CD4-positive, alpha-beta T cell (primary cell): Measurements from ENCODE around the gene NCKAP1. TPM values are rescaled to one million over a fixed set of nuclear protein-coding genes. Genes with fewer than 3 reads are reported as not detected.

Experiments used
- ATAC-seq: fragments of 200-7000 bp; cut with Tn5 transposase; one replicate; pipeline ENCODE4 v1.10.0; 2022; ENCODE audit warnings: mild to moderate bottlenecking; ENCODE audit not compliant: poor library complexity
- CTCF ChIA-PET: fragments of 350-600 bp; sonication (Branson Sonifier 250); formaldehyde crosslinking; loops from one replicate; lab custom pipeline; 2021; ENCODE audit warnings: antibody characterized with exemption, inconsistent platforms; lab: Charles Lee
- POLR2A ChIA-PET: fragments of 350-600 bp; sonication (Branson Sonifier 250); formaldehyde crosslinking; loops from one replicate; lab custom pipeline; 2021; ENCODE audit warnings: antibody characterized with exemption, inconsistent platforms; lab: Charles Lee
- DNase-seq, 14 experiments: peaks; one replicate each; pipeline ENCODE4 v3.0.0-alpha.2; 2013 to 2020; ENCODE audit warnings: mixed read lengths in 2 of 14
- H3K27ac ChIP-seq, 2 donors: one replicate each; pipeline versions ENCODE4 v1.5.1 to v1.7.0; 2013; ENCODE audit warnings: low read length in 2 of 2, low read depth in 1 of 2, mild to moderate bottlenecking in 1 of 2
- H3K27me3 ChIP-seq, 2 experiments: 1 replicate in 1 of 2; 2 replicates in 1 of 2; pipeline versions ENCODE4 v1.6.1 to v1.7.0; 2013; ENCODE audit warnings: low read length in 2 of 2, control low read depth in 1 of 2, mild to moderate bottlenecking in 1 of 2, moderate library complexity in 1 of 2; ENCODE audit not compliant: insufficient read depth in 2 of 2, control insufficient read depth in 1 of 2
- H3K36me3 ChIP-seq: one replicate; pipeline ENCODE4 v1.6.1; 2013; ENCODE audit warnings: low read length, control low read depth; ENCODE audit not compliant: insufficient read depth
- H3K4me1 ChIP-seq: one replicate; pipeline ENCODE4 v1.6.1; 2013; ENCODE audit warnings: low read length, control low read depth; ENCODE audit not compliant: insufficient read depth
- H3K4me3 ChIP-seq: one replicate; pipeline ENCODE4 v1.5.1; 2013; ENCODE audit warnings: mild to moderate bottlenecking, low read length, moderate library complexity
- H3K9me3 ChIP-seq, 2 experiments: 1 replicate in 1 of 2; 2 replicates in 1 of 2; pipeline versions ENCODE4 v1.6.1 to v1.7.0; 2013; ENCODE audit warnings: low read length in 2 of 2, mild to moderate bottlenecking in 2 of 2, control low read depth in 1 of 2, moderate library complexity in 1 of 2; ENCODE audit not compliant: control insufficient read depth in 1 of 2, insufficient read depth in 1 of 2
- H3K27ac Mint-ChIP-seq: one replicate; pipeline ENCODE4 v1.8.0; 2020; ENCODE audit warnings: mixed read lengths
- H3K27me3 Mint-ChIP-seq: one replicate; pipeline ENCODE4 v1.8.0; 2021; ENCODE audit warnings: mixed read lengths
- H3K36me3 Mint-ChIP-seq: one replicate; pipeline ENCODE4 v1.8.0; 2021; ENCODE audit warnings: low read depth, mixed read lengths
- H3K4me1 Mint-ChIP-seq: one replicate; pipeline ENCODE4 v1.8.0; 2021; ENCODE audit warnings: low read depth, mixed read lengths
- H3K4me3 Mint-ChIP-seq: one replicate; pipeline ENCODE4 v1.8.0; 2020; ENCODE audit warnings: mild to moderate bottlenecking, mixed read lengths
- H3K9me3 Mint-ChIP-seq: one replicate; pipeline ENCODE4 v1.8.0; 2020; ENCODE audit warnings: mixed read lengths
- intact Hi-C, 2 experiments: fragments of 100-400 bp; cut with DNase I in 1 of 2; cut with micrococcal nuclease in 1 of 2; formaldehyde crosslinking; loops; one replicate each; pipeline versions ENCODE4 v1.15.1 to v1.9.0; 2023 to 2025; cut with DNase I, micrococcal nuclease
- total RNA-seq, 174 experiments: library from RNA in 2 of 174; stranded (reverse) in 2 of 174; gene quantifications; one replicate each; pipeline ENCODE4 v1.2.3 and lab custom pipeline; 2021 to 2026
- TF ChIP-seq, protein P1 (sequence below): fragments of 200-600 bp; IDR thresholded peaks from one replicate; pipeline ENCODE4 v1.8.0; 2022; ENCODE audit warnings: antibody characterized with exemption, mild to moderate bottlenecking

Gene NCKAP1
- total RNA-seq, 2 experiments from 2014 or later, result 2.4 to 2.5 TPM

DNA sequence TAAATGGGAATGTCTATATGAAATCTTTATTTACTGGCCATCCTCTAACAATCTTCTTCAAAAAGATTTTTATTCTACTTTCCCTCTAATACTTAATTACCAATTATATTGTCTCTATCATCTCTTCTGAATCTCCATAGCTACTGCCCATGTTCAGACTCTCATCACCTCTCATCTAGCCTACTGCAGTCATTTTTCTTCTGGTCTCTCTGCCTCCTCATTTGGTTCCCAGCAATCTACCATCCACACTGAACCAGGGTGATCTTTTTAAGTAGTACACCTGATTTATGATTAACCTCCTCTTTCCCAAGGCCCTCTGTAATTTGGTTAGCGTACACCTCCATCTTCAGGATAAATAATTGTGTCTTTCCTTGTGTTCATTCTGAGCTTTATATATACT is 57.6 kb downstream of the NCKAP1 start:
- H3K27me3 ChIP-seq, result no peaks in the 10 kb centered on the region
- CTCF ChIA-PET, result interaction anchor here (1.3 to 2.0 kb wide), 2 partner anchors 9 to 314 kb away, joined by 3 to 14 read pairs; no protein-coding TSS in a partner anchor
- no peak overlapping the region for H3K4me3 ChIP-seq
- DNase-seq (no peak), ATAC-seq (no peak)
- TF ChIP-seq, protein P1, sequence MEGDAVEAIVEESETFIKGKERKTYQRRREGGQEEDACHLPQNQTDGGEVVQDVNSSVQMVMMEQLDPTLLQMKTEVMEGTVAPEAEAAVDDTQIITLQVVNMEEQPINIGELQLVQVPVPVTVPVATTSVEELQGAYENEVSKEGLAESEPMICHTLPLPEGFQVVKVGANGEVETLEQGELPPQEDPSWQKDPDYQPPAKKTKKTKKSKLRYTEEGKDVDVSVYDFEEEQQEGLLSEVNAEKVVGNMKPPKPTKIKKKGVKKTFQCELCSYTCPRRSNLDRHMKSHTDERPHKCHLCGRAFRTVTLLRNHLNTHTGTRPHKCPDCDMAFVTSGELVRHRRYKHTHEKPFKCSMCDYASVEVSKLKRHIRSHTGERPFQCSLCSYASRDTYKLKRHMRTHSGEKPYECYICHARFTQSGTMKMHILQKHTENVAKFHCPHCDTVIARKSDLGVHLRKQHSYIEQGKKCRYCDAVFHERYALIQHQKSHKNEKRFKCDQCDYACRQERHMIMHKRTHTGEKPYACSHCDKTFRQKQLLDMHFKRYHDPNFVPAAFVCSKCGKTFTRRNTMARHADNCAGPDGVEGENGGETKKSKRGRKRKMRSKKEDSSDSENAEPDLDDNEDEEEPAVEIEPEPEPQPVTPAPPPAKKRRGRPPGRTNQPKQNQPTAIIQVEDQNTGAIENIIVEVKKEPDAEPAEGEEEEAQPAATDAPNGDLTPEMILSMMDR, result no peak
- Mint-ChIP-seq H3K4me3 (no peak overlapping the region), H3K27ac (no peak overlapping the region), H3K9me3 (no peaks in the 10 kb centered on the region), H3K27me3 (no peaks in the 10 kb centered on the region), H3K36me3 (no peaks in the 10 kb centered on the region), H3K4me1 (no peaks in the 10 kb centered on the region)
- H3K4me1 ChIP-seq, result no peaks in the 10 kb centered on the region
- H3K27ac ChIP-seq, result no peak overlapping the region
- intact Hi-C loops, result loop anchor here (1.0 to 10.0 kb wide), 4 partner anchors 216 to 794 kb away; no protein-coding TSS in a partner anchor
- no peaks in the 10 kb centered on the region for H3K9me3 ChIP-seq
- no peaks in the 10 kb centered on the region for H3K36me3 ChIP-seq
- POLR2A ChIA-PET, result interaction anchor here (0.6 to 1.4 kb wide), 2 partner anchors 12 to 314 kb away, joined by 3 to 4 read pairs; no protein-coding TSS in a partner anchor

DNA sequence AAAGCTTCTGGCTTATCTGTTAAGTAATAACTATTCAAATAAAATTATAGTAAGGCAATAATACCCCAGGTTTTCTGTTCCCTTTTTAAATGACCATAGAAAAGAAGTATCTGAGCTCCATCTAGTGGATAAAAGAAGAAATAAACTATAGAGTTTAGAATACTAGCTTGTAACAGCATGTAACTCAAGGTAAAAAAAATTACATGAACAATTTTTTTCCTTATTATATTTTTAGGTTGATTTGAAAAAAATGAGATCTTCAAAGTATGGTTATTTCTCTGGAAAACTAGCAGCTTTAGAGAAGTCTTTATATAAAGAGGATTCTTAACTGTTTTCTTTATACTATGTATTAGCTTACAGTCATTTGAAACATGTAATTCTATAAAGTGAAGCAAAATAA is 58.1 kb downstream of the NCKAP1 start:
- DNase-seq, result peak in 3 of 14 experiments; percentile 20 to 46 (median 30)
- H3K27me3 Mint-ChIP-seq, result no peaks in the 10 kb centered on the region
- no peak overlapping the region for H3K4me3 Mint-ChIP-seq
- ATAC-seq, result no peak
- no peaks in the 10 kb centered on the region for H3K36me3 Mint-ChIP-seq
- intact Hi-C loops, result loop anchor here (1.0 to 10.0 kb wide), 4 partner anchors 215 to 794 kb away; no protein-coding TSS in a partner anchor
- Histone ChIP-seq H3K36me3 (no peaks in the 10 kb centered on the region), H3K27ac (no peak overlapping the region), H3K9me3 (no peaks in the 10 kb centered on the region), H3K4me3 (no peak overlapping the region), H3K4me1 (no peaks in the 10 kb centered on the region), H3K27me3 (no peaks in the 10 kb centered on the region)
- H3K4me1 Mint-ChIP-seq, result no peaks in the 10 kb centered on the region
- H3K27ac Mint-ChIP-seq, result no peak overlapping the region
- H3K9me3 Mint-ChIP-seq, result no peaks in the 10 kb centered on the region
- ChIA-PET POLR2A (interaction anchor here (0.6 to 1.4 kb wide), 2 partner anchors 12 to 313 kb away, joined by 3 to 4 read pairs; no protein-coding TSS in a partner anchor), CTCF (interaction anchor here (1.0 to 2.0 kb wide), 3 partner anchors 10 to 313 kb away, joined by 3 to 14 read pairs (median 3); no protein-coding TSS in a partner anchor)
- TF ChIP-seq, protein P1, result peak; percentile 81

DNA sequence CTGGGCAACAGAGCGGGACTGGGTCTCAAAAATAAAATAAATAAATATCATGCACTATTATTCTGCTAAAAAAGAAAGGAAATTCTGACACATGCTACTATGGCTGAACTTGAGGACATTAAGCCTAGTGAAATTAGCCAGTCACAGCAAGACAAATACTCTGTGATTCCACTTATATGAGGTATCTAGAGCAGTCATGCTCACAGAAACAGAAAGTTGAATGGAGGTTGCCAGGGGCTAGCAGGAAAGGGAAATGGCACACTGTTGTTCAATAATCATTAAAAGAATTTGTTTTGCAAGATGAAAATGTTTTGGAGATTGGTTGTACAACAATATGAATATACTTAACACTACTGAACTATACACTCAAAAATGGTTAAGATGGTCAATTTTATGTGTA is 60.8 kb downstream of the NCKAP1 start:
- TF ChIP-seq, protein P1, result no peak
- H3K36me3 Mint-ChIP-seq, result no peaks in the 10 kb centered on the region
- DNase-seq, result no peak

More for the DNA sequence above, 60.8 kb downstream of the NCKAP1 start:
- Mint-ChIP-seq H3K9me3 (no peaks in the 10 kb centered on the region), H3K27me3 (no peaks in the 10 kb centered on the region), H3K4me1 (no peaks in the 10 kb centered on the region), H3K27ac (no peak overlapping the region), H3K4me3 (no peak overlapping the region)
- Histone ChIP-seq H3K4me1 (no peaks in the 10 kb centered on the region), H3K27ac (no peak overlapping the region), H3K9me3 (no peaks in the 10 kb centered on the region), H3K36me3 (no peaks in the 10 kb centered on the region), H3K4me3 (no peak overlapping the region), H3K27me3 (no peaks in the 10 kb centered on the region)
- no peak for ATAC-seq
- ChIA-PET POLR2A (no interaction called here), CTCF (no interaction called here)
- intact Hi-C loops, result loop anchor here in 1 of 2 experiments (10.0 kb wide), 1 partner anchor 193 kb away; no protein-coding TSS in a partner anchor
